Activated CD8-positive, alpha-beta memory T cell treated with anti-CD3 and anti-CD28 coated beads, Interleukin-2, amount 50 U/mL, for 1 hour (primary cell): ENCODE data around the gene SYTL2.

Experiments used
- DNase-seq: peaks from one replicate; pipeline ENCODE4 v3.0.0-alpha.2; 2020; ENCODE audit errors: extremely low read depth

Gene SYTL2

DNA sequence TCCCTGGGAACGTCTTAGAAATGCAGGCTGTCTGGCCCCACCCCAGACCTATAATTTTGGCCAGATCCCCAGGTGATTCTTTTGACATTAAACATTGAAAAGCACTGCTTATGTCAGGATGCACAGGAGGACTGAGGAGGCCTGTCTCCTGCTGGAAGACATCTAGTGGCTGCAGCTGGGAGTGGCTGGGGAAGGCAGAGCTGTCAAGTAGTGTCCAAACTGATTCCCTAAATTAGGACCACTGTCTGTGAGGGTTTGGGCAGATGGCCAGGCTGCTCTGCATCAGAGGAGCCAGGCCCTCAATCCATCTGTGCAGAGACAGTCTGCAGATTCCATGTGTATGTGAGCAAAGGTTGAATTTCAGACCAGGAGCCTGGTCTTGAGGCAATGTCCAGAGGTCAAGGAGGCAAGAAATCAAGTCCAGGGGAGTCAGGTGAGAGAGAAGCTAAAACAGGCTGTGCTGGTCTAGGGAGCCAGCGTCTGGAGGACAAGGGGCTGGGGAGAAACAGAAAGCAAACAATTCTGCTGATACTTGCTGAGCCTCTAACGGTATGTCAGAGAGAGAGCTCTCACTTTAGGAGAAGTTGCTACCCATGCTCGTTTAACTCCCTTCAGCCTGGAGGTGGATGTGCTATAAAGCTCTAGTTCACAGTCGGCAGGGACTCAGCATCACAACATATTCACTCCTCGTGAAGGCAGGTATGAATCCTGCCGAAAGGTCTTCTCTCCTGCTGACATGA lies 15.3 kb upstream of the SYTL2 start:
- DNase-seq = no peak

DNA sequence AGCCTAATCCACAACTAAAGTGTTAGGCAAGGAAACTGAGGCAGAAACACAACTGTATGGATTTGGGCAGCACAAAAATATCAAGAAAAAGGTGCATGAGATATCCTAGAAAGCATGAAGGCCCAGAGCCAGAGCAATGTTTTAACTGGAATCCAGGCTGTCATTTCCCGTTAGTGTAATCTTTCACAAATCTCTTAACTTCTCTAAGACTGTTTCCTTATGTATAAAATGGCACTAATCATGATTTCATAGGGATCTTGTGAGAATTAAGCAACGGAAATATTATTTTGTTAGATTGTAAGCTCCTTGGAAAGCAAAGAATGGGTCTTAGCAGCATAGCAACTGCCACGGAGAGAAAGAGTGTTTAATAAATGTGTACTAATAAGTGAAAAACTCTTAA lies 14.7 kb upstream of the SYTL2 start:
- DNase-seq = no peak

DNA sequence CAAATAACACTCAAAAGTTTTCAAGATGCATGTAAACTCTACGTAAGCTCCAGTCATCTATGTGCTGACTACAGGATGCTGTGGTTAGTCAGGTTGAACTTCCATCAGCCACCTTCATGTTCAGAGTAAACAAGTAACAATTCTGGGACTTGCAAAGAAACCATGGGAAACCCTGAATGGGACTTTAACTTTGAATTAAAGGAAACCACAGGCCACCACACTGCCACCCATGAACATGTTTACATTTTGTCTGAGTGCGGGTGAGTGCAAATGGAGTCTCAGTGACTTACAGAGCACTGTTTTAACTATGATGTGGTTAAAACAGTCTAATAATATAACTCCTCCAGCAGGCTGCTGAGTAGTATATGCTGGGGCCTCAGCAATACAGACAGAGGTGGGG lies 12.9 kb upstream of the SYTL2 start:
- peak; percentile 61 for DNase-seq

GRCh38 chr11:85822814-85823213 lies 11.9 kb upstream of the SYTL2 start:
- DNase-seq = no peak

- no peak for DNase-seq
Observed at GRCh38 chr11:85821636-85822035, 10.7 kb upstream of the SYTL2 start.

- no peak for DNase-seq
Observed at GRCh38 chr11:85819441-85819840, 8.5 kb upstream of the SYTL2 start.

- no peak for DNase-seq
Observed at GRCh38 chr11:85815186-85815931, 4.4 kb upstream of the SYTL2 start.

- DNase-seq = no peak
Observed at GRCh38 chr11:85813721-85814120, 2.8 kb upstream of the SYTL2 start.

- DNase-seq = no peak
Observed at GRCh38 chr11:85811624-85812023, 683 bp upstream of the SYTL2 start.

- no peak for DNase-seq
Observed at GRCh38 chr11:85810521-85810870, 445 bp downstream of the SYTL2 start.

GRCh38 chr11:85809863-85810262 lies 1.1 kb downstream of the SYTL2 start:
- no peak for DNase-seq

GRCh38 chr11:85809191-85809590 lies 1.8 kb downstream of the SYTL2 start:
- DNase-seq = no peak

DNA sequence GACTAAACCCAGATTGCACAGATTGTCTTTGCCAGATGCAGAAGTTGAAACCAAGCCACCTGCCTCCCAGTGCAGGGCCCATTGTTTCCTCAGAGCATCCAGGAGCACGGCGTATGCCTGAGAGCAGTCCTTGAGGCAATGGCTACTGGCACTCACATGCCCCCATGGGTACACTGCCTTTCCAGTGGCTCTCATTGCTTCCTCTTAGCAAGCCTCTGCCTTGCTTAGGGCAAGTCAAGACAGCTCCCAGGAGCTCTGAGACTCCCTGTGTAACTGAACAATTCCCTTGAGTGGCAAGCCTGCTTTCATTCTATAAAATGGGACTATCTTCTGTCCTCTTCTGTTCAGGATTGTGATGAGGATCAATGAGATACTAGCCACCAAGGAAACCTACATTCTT lies 4.1 kb downstream of the SYTL2 start:
- no peak for DNase-seq

- DNase-seq = no peak
Observed at GRCh38 chr11:85806016-85806415, 4.9 kb downstream of the SYTL2 start.

- no peak for DNase-seq
Observed at GRCh38 chr11:85805387-85805786, 5.6 kb downstream of the SYTL2 start.

- no peak for DNase-seq
Observed at GRCh38 chr11:85803920-85804319, 7.0 kb downstream of the SYTL2 start.

- no peak for DNase-seq
Observed at GRCh38 chr11:85803303-85803702, 7.6 kb downstream of the SYTL2 start.

DNA sequence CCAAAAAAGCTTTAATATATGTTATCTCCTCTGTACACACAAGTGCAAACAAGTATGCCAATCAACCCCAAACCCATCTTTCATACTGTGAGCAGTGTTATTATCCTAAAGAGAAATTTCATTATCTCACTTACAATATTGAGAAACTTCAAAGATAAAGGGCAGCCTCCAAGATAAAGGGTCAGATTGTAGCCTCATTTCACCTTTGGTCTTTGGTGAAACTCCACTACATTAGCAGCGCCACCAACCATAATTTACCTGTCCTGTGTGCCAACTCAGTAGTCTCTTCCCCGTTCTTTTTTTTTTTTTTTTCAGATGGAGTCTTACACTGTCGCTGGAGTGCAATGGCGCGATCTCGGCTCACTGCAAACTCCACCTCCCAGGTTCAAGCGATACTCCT lies 9.4 kb downstream of the SYTL2 start:
- DNase-seq = no peak

- no peak for DNase-seq
Observed at GRCh38 chr11:85800595-85801342, 10.2 kb downstream of the SYTL2 start.

GRCh38 chr11:85799142-85799541 lies 11.8 kb downstream of the SYTL2 start:
- no peak for DNase-seq

DNA sequence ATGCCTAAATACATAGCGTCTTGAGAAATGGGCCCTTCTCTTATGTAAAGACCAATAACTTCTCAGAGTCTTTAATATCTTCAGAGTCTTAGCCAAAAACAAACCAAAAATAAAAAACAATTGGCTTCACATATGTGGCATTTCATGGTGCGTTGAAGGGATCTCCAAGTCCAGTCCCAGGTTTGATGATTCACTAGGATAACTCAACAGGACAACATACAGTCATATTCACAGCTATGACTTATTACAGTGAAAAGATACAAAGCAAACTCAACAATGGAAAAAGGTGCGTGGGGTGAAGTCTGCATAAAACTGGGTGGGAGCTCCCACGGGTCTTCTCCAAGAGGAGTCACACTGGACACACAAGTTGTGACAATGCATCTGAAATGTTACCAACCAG lies 12.6 kb downstream of the SYTL2 start:
- DNase-seq = no peak

DNA sequence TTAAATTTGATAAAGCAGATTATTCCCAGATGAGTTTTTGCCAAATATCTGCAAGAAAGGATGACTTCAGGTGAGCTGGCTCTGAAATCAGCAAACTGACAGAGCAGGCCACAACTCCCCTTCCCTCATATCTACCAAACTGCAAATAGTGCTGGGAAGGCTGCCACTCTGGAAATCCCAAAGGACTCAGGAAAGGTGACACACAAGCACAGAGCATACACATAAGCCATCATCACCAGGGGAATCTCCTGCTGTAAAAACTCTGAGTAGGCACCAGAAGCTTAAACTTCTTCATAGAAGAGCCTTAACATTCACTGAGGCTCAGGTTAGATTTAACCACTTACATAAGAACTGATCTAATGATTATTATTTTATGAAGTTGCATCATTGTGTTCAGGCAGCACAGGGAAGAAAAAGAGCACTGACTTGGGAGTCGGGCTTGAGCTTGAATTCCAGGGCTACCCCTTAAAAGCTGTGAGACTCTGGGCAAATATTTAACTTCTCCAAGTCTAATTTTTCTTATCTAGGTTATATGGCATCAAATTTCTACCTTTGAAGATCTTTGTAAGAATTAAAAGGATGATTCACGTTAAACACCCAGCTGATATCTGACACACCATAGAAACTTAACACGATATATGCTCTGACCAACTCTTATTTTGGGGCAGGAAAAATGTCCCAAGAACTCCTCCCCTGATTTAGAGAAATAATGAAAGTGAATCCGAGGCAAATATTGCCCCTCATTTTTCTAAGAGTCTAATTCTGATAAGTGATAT lies 15.0 kb downstream of the SYTL2 start:
- no peak for DNase-seq
